ENCODE results near the gene OSGIN1. TPM values are rescaled to one million over a fixed set of nuclear protein-coding genes. Genes with fewer than 3 reads are reported as not detected.

OSGIN1 gene
- total RNA-seq, 1 experiment from 2014 or later: 1.7 TPM

- CTCF ChIA-PET: interaction anchor here (1.4 to 1.9 kb wide), 2 partner anchors 17 to 83 kb away, joined by 3 to 6 read pairs; no protein-coding TSS in a partner anchor
- peaks cover 14% of the 10 kb centered on the region for H3K4me1 Mint-ChIP-seq
These were observed 22.1 kb upstream of the OSGIN1 start for GRCh38 chr16:83930730-83931500.

DNA sequence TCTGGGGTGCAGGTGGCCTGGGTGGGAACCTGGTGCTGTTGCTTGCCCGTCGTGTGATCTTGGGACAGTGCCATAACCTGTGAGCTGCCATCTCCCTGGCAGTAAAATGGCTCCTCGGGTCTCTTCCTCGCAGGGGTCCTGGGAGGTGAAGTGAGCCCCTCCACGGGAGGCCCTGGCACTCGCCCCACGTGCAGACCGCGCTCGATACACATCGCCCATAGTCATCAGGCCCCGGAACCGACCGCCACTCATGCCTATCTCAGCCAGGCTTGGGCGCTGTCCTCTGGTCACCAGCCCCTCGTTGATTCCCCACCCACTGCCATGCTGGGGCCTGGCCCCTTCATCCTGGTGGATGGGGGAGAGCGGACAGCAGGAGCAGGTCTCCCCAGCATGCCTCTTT is 21.5 kb upstream of the OSGIN1 start:
- no peaks in the 10 kb centered on the region for H3K9me3 Mint-ChIP-seq
- no peak overlapping the region for H3K4me3 Mint-ChIP-seq
- no peaks in the 10 kb centered on the region for H3K36me3 Mint-ChIP-seq
- no peak for ATAC-seq
- no peaks in the 10 kb centered on the region; the same call in 1 of the 2 replicates for H3K27me3 Mint-ChIP-seq (ENCODE audit: low read depth)
- no peak for DNase-seq (ENCODE audit: low spot score)
- POLR2A ChIA-PET: no interaction called here
- peaks cover 8% of the 10 kb centered on the region for H3K4me1 Mint-ChIP-seq
- CTCF ChIA-PET: interaction anchor here (1.3 to 1.9 kb wide), 3 partner anchors 17 to 83 kb away, joined by 3 to 6 read pairs (median 5); partner anchors contain the start of gene OSGIN1
- H3K27ac Mint-ChIP-seq: no peak overlapping the region
- TF ChIP-seq, protein P1, sequence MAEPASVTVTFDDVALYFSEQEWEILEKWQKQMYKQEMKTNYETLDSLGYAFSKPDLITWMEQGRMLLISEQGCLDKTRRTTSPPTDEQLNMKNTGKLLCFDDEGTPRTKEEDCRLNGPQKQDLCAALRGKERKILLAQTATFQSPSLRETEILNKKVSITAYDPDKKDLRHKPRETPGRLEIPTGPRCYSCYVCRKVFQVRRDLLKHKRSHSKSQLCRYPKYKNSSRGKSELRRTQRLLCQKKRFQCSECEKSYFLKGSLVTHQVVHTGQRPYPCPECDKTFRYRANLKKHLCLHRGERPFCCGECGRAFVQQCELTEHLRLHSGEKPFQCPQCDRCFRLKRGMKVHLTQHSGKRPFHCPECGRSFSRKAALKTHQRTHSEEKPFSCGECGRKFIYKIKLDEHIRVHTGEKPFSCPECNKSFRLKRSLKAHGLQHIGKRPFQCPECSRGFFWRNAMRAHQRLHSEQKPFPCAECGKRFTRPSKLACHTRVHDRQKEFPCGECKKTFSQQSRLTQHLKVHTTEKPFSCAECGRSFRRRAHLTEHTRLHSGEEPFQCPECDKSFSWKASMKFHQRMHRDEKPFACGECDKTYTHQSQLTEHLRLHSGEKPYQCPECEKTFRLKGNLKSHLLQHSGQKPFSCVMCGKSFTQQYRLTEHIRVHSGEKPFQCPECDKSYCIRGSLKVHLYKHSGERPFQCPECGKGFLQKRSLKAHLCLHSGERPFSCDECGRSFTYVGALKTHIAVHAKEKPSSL (CRISPR knock-in tag; conservative IDR thresholded peaks at IDR 0.05): no peak
- TF ChIP-seq NR1H2 (CRISPR knock-in tag; IDR thresholded peaks at IDR 0.05): no peak
- TF ChIP-seq MLX (CRISPR knock-in tag; IDR thresholded peaks at IDR 0.05): no peak
- TF ChIP-seq ZBTB21 (CRISPR knock-in tag; IDR thresholded peaks at IDR 0.05; ENCODE audit: borderline replicate concordance): no peak
- TF ChIP-seq FOXK1 (CRISPR knock-in tag; IDR thresholded peaks at IDR 0.05): no peak
- no peak for TF ChIP-seq NFYB (CRISPR knock-in tag; conservative IDR thresholded peaks at IDR 0.05; ENCODE audit: low read depth)
- no peak for TF ChIP-seq ZNF138 (CRISPR knock-in tag; conservative IDR thresholded peaks at IDR 0.05)
- no peak for TF ChIP-seq ERG (CRISPR knock-in tag; IDR thresholded peaks at IDR 0.05)
- TF ChIP-seq, protein P2, sequence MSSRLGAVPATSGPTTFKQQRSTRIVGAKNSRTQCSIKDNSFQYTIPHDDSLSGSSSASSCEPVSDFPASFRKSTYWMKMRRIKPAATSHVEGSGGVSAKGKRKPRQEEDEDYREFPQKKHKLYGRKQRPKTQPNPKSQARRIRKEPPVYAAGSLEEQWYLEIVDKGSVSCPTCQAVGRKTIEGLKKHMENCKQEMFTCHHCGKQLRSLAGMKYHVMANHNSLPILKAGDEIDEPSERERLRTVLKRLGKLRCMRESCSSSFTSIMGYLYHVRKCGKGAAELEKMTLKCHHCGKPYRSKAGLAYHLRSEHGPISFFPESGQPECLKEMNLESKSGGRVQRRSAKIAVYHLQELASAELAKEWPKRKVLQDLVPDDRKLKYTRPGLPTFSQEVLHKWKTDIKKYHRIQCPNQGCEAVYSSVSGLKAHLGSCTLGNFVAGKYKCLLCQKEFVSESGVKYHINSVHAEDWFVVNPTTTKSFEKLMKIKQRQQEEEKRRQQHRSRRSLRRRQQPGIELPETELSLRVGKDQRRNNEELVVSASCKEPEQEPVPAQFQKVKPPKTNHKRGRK (CRISPR knock-in tag; IDR thresholded peaks at IDR 0.05; ENCODE audit: borderline replicate concordance): no peak
- TF ChIP-seq TP53 (CRISPR knock-in tag; IDR thresholded peaks at IDR 0.05): no peak
- TF ChIP-seq ZNF416 (CRISPR knock-in tag; IDR thresholded peaks at IDR 0.05): no peak
- TF ChIP-seq ZNF532 (CRISPR knock-in tag; IDR thresholded peaks at IDR 0.05; ENCODE audit: borderline replicate concordance): no peak
- no peak for TF ChIP-seq MAX (CRISPR knock-in tag; IDR thresholded peaks at IDR 0.05)
- TF ChIP-seq, protein P3, sequence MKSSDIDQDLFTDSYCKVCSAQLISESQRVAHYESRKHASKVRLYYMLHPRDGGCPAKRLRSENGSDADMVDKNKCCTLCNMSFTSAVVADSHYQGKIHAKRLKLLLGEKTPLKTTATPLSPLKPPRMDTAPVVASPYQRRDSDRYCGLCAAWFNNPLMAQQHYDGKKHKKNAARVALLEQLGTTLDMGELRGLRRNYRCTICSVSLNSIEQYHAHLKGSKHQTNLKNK (CRISPR knock-in tag; IDR thresholded peaks at IDR 0.05): no peak
- TF ChIP-seq JAZF1 (CRISPR knock-in tag; IDR thresholded peaks at IDR 0.05): no peak
- TF ChIP-seq, protein P4, sequence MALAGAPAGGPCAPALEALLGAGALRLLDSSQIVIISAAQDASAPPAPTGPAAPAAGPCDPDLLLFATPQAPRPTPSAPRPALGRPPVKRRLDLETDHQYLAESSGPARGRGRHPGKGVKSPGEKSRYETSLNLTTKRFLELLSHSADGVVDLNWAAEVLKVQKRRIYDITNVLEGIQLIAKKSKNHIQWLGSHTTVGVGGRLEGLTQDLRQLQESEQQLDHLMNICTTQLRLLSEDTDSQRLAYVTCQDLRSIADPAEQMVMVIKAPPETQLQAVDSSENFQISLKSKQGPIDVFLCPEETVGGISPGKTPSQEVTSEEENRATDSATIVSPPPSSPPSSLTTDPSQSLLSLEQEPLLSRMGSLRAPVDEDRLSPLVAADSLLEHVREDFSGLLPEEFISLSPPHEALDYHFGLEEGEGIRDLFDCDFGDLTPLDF (CRISPR knock-in tag; IDR thresholded peaks at IDR 0.05): no peak

More at GRCh38 chr16:83930730-83931500, 22.1 kb upstream of the OSGIN1 start:
- Mint-ChIP-seq H3K36me3 (no peaks in the 10 kb centered on the region), H3K9me3 (no peaks in the 10 kb centered on the region), H3K27me3 (ENCODE audit: low read depth) (no peaks in the 10 kb centered on the region), H3K4me3 (no peak overlapping the region), H3K27ac (no peak overlapping the region)
- no peak for ATAC-seq
- DNase-seq (ENCODE audit: low spot score): no peak
- TF ChIP-seq E2F4 (CRISPR knock-in tag; IDR thresholded peaks at IDR 0.05; ENCODE audit: borderline replicate concordance, low read depth): no peak
- POLR2A ChIA-PET: no interaction called here

All from WTC11 (cell line).